ENCODE measurements around the gene DEFB108B.
"Not testable (repeated sequence)": the region's sequence is repeated elsewhere in the genome, so short reads cannot be mapped to it uniquely, and the experiment has no call there.

The DEFB108B gene, protein sequence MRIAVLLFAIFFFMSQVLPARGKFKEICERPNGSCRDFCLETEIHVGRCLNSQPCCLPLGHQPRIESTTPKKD

GRCh38 chr11:71832811-71833210, at the start of gene DEFB108B:
Gene DEFB108B, plus strand, starts transcription at chr11:71833200. Its CDS starts 0 bp downstream, at chr11:71833200.
- H3K4me3 ChIP-seq (ENCODE audit: low read depth, low read length), result not testable (repeated sequence)

DNA sequence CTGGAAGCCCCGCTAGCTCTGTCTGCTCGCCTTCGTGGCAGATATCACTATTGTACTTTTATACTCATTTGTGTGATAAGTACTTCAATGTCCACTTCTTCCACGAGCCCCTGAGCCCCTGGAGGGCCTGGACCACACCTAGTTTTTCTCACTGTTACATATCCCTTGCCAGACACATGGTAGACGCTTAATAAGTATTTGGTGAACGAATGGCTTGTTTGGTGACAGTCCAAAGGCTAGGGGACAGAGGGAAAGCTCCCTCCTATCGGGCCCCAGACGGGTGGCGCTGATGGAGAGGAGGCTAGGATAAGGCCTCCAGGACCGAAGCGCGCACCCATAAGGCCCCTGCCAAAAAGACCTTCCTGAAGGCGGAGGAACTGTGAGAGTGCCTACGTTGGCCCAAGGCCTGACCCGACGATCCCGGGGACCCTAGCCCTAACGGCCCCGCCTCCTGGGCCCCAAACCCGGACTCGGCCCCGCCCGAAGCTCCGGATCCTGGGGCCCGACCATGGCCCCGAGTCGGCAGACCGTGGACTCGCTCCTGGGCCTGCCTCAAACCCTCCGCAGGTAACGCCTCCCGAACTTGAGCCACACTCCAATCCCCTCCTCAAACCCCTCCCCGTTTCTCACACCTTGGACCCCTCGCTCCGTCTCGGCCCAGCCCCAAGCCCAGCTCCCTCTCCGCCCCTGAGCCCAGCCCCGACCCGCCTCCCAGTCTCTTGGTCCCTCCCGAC, 46.7 kb upstream of the DEFB108B start:
- H3K4me3 ChIP-seq (ENCODE audit: low read depth, low read length), result peak overlapping the region; percentile 63

- peak overlapping the region; percentile 73 for H3K4me3 ChIP-seq (ENCODE audit: low read depth, low read length)
Observed at GRCh38 chr11:71786848-71787097, 46.2 kb upstream of the DEFB108B start.

GRCh38 chr11:71787098-71787823, 45.7 kb upstream of the DEFB108B start:
- TF ChIP-seq, protein P1, sequence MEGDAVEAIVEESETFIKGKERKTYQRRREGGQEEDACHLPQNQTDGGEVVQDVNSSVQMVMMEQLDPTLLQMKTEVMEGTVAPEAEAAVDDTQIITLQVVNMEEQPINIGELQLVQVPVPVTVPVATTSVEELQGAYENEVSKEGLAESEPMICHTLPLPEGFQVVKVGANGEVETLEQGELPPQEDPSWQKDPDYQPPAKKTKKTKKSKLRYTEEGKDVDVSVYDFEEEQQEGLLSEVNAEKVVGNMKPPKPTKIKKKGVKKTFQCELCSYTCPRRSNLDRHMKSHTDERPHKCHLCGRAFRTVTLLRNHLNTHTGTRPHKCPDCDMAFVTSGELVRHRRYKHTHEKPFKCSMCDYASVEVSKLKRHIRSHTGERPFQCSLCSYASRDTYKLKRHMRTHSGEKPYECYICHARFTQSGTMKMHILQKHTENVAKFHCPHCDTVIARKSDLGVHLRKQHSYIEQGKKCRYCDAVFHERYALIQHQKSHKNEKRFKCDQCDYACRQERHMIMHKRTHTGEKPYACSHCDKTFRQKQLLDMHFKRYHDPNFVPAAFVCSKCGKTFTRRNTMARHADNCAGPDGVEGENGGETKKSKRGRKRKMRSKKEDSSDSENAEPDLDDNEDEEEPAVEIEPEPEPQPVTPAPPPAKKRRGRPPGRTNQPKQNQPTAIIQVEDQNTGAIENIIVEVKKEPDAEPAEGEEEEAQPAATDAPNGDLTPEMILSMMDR (IDR thresholded peaks at IDR 0.05; ENCODE audit: low read depth, low read length), result no peak
- H3K4me3 ChIP-seq (ENCODE audit: low read depth, low read length), result peak overlapping the region; percentile 73

DNA sequence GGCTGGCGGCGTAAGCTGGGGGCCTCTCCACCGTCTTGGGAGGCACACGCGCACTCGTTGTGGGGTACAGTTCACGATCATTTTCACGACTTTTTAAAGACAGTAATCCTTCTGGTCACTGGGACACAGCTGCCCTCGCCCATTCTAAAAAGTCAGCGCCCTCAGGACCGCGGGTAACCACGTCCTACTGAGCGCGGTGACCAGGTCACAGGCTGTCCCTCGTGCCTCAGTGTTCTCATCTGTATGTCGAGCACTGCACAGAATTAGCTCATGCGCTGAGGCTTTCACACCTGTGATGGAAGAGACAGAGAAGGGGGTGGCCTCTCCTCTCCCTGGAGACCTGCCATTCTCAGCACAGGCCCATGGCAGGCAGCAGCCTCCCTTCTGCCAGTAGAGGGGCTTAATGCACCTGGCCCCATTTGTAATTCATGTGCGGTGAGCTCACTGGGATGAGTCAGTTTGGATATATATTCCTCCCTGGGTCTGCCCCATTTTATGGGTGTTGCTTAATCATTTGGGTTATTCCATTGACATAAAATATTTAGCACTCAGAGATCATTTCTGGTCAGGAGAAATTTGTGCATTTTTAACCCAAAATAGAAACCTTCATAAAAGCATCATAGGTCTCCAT, 45.1 kb upstream of the DEFB108B start:
- peak overlapping the region; percentile 73 for H3K4me3 ChIP-seq (ENCODE audit: low read depth, low read length)

GRCh38 chr11:71789444-71790196, 43.4 kb upstream of the DEFB108B start:
- H3K4me3 ChIP-seq (ENCODE audit: low read depth, low read length), result not testable (repeated sequence)

DNA sequence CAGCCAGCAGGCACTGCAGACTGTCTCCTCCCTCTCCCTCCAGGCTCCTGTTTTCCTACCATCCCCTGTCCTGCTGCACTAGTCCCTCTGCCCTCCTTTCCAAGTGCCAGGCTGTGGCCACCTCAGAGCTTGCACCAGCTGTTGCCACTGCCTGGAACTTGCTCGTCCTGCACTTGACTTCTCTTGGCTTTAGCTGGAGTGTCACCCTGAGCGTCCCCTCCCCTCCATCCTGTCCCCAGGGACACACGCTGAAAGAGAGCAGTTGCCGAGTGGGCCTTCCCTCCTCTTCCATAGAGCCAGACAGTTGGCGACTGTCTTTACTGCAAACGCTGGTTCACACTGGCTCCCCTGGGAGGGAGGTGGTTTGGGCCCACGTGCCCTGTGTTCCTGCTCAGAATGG, 41.9 kb upstream of the DEFB108B start:
- not testable (repeated sequence) for H3K4me3 ChIP-seq (ENCODE audit: low read depth, low read length)

- TF ChIP-seq, protein P1 (IDR thresholded peaks at IDR 0.05; ENCODE audit: low read depth, low read length), result peak; percentile 27; the same call in 1 of the 2 replicates
- not testable (repeated sequence) for H3K4me3 ChIP-seq (ENCODE audit: low read depth, low read length)
Observed at GRCh38 chr11:71792621-71793235, 40.3 kb upstream of the DEFB108B start.

DNA sequence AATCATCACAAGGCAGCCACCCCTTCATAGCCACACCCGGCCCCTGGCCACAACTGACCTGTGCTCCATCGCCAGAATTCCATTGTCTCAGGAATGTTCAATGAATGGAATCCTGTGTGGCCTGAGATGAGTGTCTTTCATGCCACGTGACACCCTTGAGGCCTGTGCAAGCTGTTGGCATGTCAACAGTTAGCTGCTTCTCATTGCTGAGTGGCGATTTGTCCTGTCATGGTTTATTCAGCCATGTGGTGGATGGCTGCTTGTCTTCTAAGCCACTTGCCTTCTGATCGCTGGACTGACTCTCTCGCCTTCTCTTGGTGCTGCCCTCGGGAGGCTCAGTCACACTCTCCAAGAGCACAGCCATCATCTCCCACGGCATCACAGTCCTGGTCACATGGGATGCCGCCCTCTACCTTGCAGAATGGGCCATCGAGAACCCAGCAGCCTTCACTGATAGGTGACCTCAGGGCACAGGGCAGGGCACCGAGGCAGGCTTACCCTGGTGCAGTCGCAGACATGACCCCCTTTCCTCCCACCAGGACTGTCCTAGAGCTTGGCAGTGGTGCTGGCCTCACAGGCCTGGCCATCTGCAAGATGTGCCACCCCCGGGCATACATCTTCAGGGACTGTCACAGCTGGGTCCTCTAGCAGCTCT, 38.5 kb upstream of the DEFB108B start:
- H3K4me3 ChIP-seq (ENCODE audit: low read depth, low read length), result not testable (repeated sequence)

- not testable (repeated sequence) for H3K4me3 ChIP-seq (ENCODE audit: low read depth, low read length)
Observed at GRCh38 chr11:71795236-71795635, 37.8 kb upstream of the DEFB108B start.

- H3K4me3 ChIP-seq (ENCODE audit: low read depth, low read length), result not testable (repeated sequence)
Observed at GRCh38 chr11:71796016-71796415, 37.0 kb upstream of the DEFB108B start.

DNA sequence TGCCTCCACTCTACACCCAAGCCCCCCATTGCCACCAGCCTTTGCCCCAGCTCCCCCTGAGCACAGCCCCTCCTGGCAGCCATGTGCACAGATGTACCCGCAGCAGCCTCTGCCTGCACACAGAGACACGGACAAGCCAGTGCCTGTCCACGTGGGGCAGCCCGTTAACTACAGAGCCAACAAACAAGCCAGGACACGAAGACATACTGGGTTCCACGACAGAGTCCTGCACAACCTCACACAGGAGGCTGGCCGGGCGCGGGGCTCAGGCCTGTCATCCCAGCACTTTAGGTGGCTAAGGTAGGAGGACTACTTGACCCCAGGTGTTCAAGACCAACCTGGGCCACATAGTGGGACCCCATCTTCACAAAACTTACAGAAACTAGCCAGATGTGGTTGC, 36.2 kb upstream of the DEFB108B start:
- not testable (repeated sequence) for H3K4me3 ChIP-seq (ENCODE audit: low read depth, low read length)

- H3K4me3 ChIP-seq (ENCODE audit: low read depth, low read length), result not testable (repeated sequence)
Observed at GRCh38 chr11:71799556-71800128, 33.4 kb upstream of the DEFB108B start.

Measured in WI38 (cell line).